ENCODE data around the gene UFSP2.

GRCh38 chr4:185424905-185425646 is 688 bp downstream of the UFSP2 start:
- TF ChIP-seq CTCF (IDR thresholded peaks at IDR 0.05) (no peak), POLR2A (IDR thresholded peaks at IDR 0.05; ENCODE audit: low read depth) (no peak), POLR2AphosphoS5 (IDR thresholded peaks at IDR 0.05) (no peak), EP300 (IDR thresholded peaks at IDR 0.05) (no peak)
